ENCODE data around the gene KCND3. TPM values are rescaled to one million over a fixed set of nuclear protein-coding genes. Genes with fewer than 3 reads are reported as not detected.
A peak's percentile ranks its signal among the peaks of the same experiment; 100 is the strongest.

Gene KCND3
- total and polyA plus RNA-seq, 2 donors (not counting 3 experiments of a cell fraction or from before 2014, with no cell fraction given) = 0.03 TPM; not detected in 1

DNA sequence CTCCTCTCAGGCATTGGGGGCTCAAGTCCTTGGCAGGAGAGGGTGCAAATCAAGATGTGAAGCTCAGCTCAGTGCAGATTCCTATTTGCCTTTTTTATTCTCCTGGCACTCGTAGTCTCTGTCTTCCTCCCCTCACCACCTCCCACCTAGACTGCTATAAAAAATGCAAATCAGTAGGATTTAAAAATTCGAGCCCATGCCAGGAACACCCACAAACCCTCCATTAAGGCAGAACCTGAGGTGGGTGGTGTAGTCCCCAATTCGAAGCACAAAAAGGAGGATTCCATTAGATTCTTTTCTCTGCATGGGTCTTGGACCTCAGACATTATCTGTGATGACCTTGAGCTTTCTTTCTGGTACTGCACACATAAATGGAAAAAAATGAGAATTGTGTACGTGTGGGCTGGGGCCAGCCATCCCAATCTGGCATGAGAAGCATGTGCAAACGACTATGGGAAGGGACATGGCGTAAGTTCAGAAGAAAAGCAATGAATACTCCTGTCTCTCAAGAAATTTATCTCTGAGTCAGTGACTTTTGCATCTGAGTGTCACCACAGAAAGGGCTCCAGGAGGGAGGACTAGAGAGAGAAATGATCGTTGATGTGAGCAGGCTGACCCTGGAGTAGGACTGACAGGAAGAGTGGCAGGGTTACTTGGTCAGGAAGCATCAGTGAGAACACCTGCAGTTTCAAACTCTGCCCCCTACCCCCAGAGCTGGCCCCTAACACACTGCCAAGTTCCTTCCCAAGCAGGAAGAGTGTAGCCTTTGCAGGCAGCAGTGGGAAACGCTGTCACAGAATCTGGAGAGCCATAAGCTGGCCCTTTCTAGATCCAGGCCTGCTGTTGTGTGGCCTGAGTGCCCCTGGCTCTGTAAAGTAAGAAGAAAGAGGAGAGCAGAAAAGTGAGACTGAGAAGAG lies 252.0 kb downstream of the KCND3 start:
- no peaks in the 10 kb centered on the region for H4K20me1 ChIP-seq (replicated peaks; ENCODE audit: control insufficient read depth, extremely low read depth, insufficient read depth, low read length)
- FAIRE-seq (peak; percentile 57), DNase-seq (ENCODE audit: low read depth, low spot score) (peak; percentile 14)
- H3K4me1 ChIP-seq (ENCODE audit: control insufficient read depth, extremely low read depth, insufficient read depth, low read length) = peaks cover 44% of the 10 kb centered on the region
- H3K4me3 ChIP-seq (replicated peaks in 1 of 3; ENCODE audit: insufficient read depth in 1 of 3, low read depth in 1 of 3, low read length in 3 of 3) = peak overlapping the region in 2 of 3 experiments; percentile 1 to 50
- no peak for TF ChIP-seq CTCF (IDR thresholded peaks at IDR 0.05; ENCODE audit: extremely low read depth in 1 of 2, insufficient read depth in 1 of 2, low read depth in 1 of 2, low read length in 2 of 2)
- no peak for TF ChIP-seq POLR2A (IDR thresholded peaks at IDR 0.05; ENCODE audit: low read depth, low read length)
- no peak for TF ChIP-seq FOS (IDR thresholded peaks at IDR 0.05; ENCODE audit: borderline replicate concordance, insufficient read depth, low read length)
- no peak for TF ChIP-seq GATA2 (IDR thresholded peaks at IDR 0.05; ENCODE audit: insufficient read depth, insufficient read length, low read depth, low read length)
- TF ChIP-seq, protein P1, sequence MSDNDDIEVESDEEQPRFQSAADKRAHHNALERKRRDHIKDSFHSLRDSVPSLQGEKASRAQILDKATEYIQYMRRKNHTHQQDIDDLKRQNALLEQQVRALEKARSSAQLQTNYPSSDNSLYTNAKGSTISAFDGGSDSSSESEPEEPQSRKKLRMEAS (IDR thresholded peaks at IDR 0.05; ENCODE audit: insufficient read depth, insufficient read length) = no peak
- no peak for TF ChIP-seq MYC (IDR thresholded peaks at IDR 0.05; ENCODE audit: low read depth, low read length)
- no peak for TF ChIP-seq JUN (IDR thresholded peaks at IDR 0.05; ENCODE audit: borderline replicate concordance, insufficient read depth, insufficient read length, low read depth)
- no peak for TF ChIP-seq EZH2 (IDR thresholded peaks at IDR 0.05; ENCODE audit: borderline replicate concordance, low read depth, low read length, severe bottlenecking)
- no peak for TF ChIP-seq POLR2AphosphoS5 (IDR thresholded peaks at IDR 0.05; ENCODE audit: insufficient read depth, low read depth, low read length)
- BruUV-seq (replicated peaks) = TSS peak; percentile 23
- H3K9ac ChIP-seq (replicated peaks; ENCODE audit: extremely low read depth, insufficient read depth, low read length) = no peak overlapping the region
- CTCF ChIA-PET = interaction anchor here (1.2 to 6.2 kb wide), 8 partner anchors 9 to 229 kb away, joined by 3 to 66 read pairs (median 8); no protein-coding TSS in a partner anchor
- peaks cover 4 to 6% of the 10 kb centered on the region in 2 experiments for H3K27me3 ChIP-seq (ENCODE audit: control insufficient read depth in 2 of 2, insufficient read depth in 2 of 2, low read length in 2 of 2)
- H3K36me3 ChIP-seq (ENCODE audit: control insufficient read depth in 2 of 2, extremely low read depth in 1 of 2, insufficient read depth in 2 of 2, low read length in 2 of 2) = no peaks in the 10 kb centered on the region
- no peaks in the 10 kb centered on the region for H3K9me3 ChIP-seq (replicated peaks; ENCODE audit: control insufficient read depth, insufficient read depth, low read length)
- intact Hi-C loops (cut with micrococcal nuclease) (loop anchor here (10.0 kb wide), 1 partner anchor 773 kb away; the partner anchor contains the start of gene LRIF1), dilution Hi-C loops (cut with MboI; ENCODE audit: extremely low pct_ligation_motif_present, low sequenced_read_pairs) (no loop called here)
- peak overlapping the region; percentile 35 for H3K4me2 ChIP-seq (ENCODE audit: insufficient read depth, low read length)
- POLR2A ChIA-PET = no interaction called here
- H3K9me1 ChIP-seq (replicated peaks; ENCODE audit: control insufficient read depth, extremely low read depth, insufficient read depth, low read length) = no peaks in the 10 kb centered on the region
- no peak overlapping the region for H3K27ac ChIP-seq (ENCODE audit: insufficient read depth, low read depth, low read length)
- no peaks in the 10 kb centered on the region for H3K79me2 ChIP-seq (ENCODE audit: control insufficient read depth, insufficient read depth, low read length)
- H2AFZ ChIP-seq (ENCODE audit: low read depth, low read length) = no peak overlapping the region

Measured in endothelial cell of umbilical vein (primary cell).